Measurements from ENCODE around the gene CALM3.

The CALM3 gene

GRCh38 chr19:46585539-46585938 lies 15.6 kb upstream of the CALM3 start:
- FAIRE-seq (no peak), DNase-seq (ENCODE audit: insufficient read length, low spot score) (no peak)
- no peak for TF ChIP-seq POLR2A (IDR thresholded peaks at IDR 0.05; ENCODE audit: low read depth, low read length)

- DNase-seq (ENCODE audit: insufficient read length, low spot score) (no peak), FAIRE-seq (no peak)
- TF ChIP-seq POLR2A (IDR thresholded peaks at IDR 0.05; ENCODE audit: low read depth, low read length) = no peak
Observed at GRCh38 chr19:46586294-46586693, 14.8 kb upstream of the CALM3 start.

- no peak for TF ChIP-seq POLR2A (IDR thresholded peaks at IDR 0.05; ENCODE audit: low read depth, low read length)
Observed at GRCh38 chr19:46587861-46588260, 13.3 kb upstream of the CALM3 start.

GRCh38 chr19:46591254-46591653 lies 9.9 kb upstream of the CALM3 start:
- no peak for TF ChIP-seq POLR2A (IDR thresholded peaks at IDR 0.05; ENCODE audit: low read depth, low read length)
- FAIRE-seq (no peak), DNase-seq (ENCODE audit: insufficient read length, low spot score) (no peak)

More at GRCh38 chr19:46587861-46588260, 13.3 kb upstream of the CALM3 start:
- no peak for DNase-seq (ENCODE audit: insufficient read length, low spot score)
- FAIRE-seq = no peak

- FAIRE-seq (no peak), DNase-seq (ENCODE audit: insufficient read length, low spot score) (no peak)
- no peak for TF ChIP-seq POLR2A (IDR thresholded peaks at IDR 0.05; ENCODE audit: low read depth, low read length)
Observed at GRCh38 chr19:46591870-46592269, 9.3 kb upstream of the CALM3 start.

- TF ChIP-seq POLR2A (IDR thresholded peaks at IDR 0.05; ENCODE audit: low read depth, low read length) = no peak
Observed at GRCh38 chr19:46596008-46596407, 5.1 kb upstream of the CALM3 start.

GRCh38 chr19:46598372-46598917 lies 2.7 kb upstream of the CALM3 start:
- TF ChIP-seq POLR2A (IDR thresholded peaks at IDR 0.05; ENCODE audit: low read depth, low read length) = no peak
- DNase-seq (ENCODE audit: insufficient read length, low spot score) (no peak), FAIRE-seq (no peak)

More at GRCh38 chr19:46596008-46596407, 5.1 kb upstream of the CALM3 start:
- FAIRE-seq (no peak), DNase-seq (ENCODE audit: insufficient read length, low spot score) (no peak)

- FAIRE-seq (no peak), DNase-seq (ENCODE audit: insufficient read length, low spot score) (no peak)
- no peak for TF ChIP-seq POLR2A (IDR thresholded peaks at IDR 0.05; ENCODE audit: low read depth, low read length)
Observed at GRCh38 chr19:46599716-46600373, 1.3 kb upstream of the CALM3 start.

- peak; percentile 49; the same call in 1 of the 2 replicates for TF ChIP-seq POLR2A (IDR thresholded peaks at IDR 0.05; ENCODE audit: low read depth, low read length)
- DNase-seq (ENCODE audit: insufficient read length, low spot score) (peak; percentile 86), FAIRE-seq (peak; percentile 11)
Observed at GRCh38 chr19:46600384-46601317, 479 bp upstream of the CALM3 start.

- no peak for TF ChIP-seq POLR2A (IDR thresholded peaks at IDR 0.05; ENCODE audit: low read depth, low read length)
- FAIRE-seq (no peak), DNase-seq (ENCODE audit: insufficient read length, low spot score) (no peak)
Observed at GRCh38 chr19:46602392-46603194, 1.5 kb downstream of the CALM3 start.

- no peak for TF ChIP-seq POLR2A (IDR thresholded peaks at IDR 0.05; ENCODE audit: low read depth, low read length)
- no peak for DNase-seq (ENCODE audit: insufficient read length, low spot score)
- FAIRE-seq = no peak
Observed at GRCh38 chr19:46603195-46603637, 2.1 kb downstream of the CALM3 start.

- no peak for TF ChIP-seq POLR2A (IDR thresholded peaks at IDR 0.05; ENCODE audit: low read depth, low read length)
- DNase-seq (ENCODE audit: insufficient read length, low spot score) (no peak), FAIRE-seq (no peak)
Observed at GRCh38 chr19:46603752-46604231, 2.7 kb downstream of the CALM3 start.

GRCh38 chr19:46604781-46605355 lies 3.7 kb downstream of the CALM3 start:
- TF ChIP-seq POLR2A (IDR thresholded peaks at IDR 0.05; ENCODE audit: low read depth, low read length) = no peak
- no peak for DNase-seq (ENCODE audit: insufficient read length, low spot score)
- no peak for FAIRE-seq
